Stimulated activated CD8-positive, alpha-beta memory T cell treated with anti-CD3 and anti-CD28 coated beads, Interleukin-7, amount 100 ng/mL, for 48 hours (primary cell): ENCODE results near the gene CUBN.

Experiments used
- DNase-seq, 2 donors: peaks; one replicate each; pipeline ENCODE4 v3.0.0-alpha.2; 2020; ENCODE audit warnings: low read depth in 1 of 2; ENCODE audit errors: extremely low read depth in 1 of 2

The CUBN gene

DNA sequence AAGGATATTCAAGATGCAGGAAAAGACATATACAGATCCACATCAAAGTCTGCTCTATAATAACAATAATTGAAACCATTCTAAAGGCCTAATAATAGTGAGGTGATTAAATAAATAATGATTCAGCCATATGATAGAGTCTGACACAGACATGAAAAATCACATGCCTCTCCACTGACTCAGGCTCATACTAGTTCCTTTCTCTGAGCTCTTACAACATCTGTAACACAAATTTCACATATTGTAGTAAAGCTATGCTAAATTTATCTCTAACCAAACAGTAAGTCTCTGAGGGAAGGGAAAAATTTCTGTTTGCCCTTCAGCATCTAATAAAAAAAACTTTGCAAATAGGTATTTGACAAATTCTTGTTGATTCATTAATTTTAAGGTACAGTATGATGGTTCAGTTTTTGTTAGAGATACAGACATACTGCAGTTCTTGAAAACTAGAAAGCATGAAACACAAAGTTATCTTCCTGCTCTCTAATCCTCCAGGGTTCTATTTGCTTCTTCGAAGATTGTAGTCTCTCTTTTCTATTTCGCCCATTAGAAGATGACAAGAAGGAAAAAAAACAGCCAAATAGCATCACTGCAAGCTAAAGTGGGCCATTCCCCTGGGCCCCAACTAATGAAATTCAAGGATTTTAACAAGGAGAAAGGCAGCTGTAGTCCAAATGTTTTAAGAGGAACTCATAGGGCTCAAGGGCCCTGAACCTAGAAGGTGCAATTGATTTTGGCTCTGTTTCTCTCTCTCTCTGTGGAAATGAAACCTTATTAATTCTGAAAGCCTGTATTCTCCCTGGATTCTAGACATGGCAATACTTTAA, 53.9 kb downstream of the CUBN start:
- DNase-seq = no peak

DNA sequence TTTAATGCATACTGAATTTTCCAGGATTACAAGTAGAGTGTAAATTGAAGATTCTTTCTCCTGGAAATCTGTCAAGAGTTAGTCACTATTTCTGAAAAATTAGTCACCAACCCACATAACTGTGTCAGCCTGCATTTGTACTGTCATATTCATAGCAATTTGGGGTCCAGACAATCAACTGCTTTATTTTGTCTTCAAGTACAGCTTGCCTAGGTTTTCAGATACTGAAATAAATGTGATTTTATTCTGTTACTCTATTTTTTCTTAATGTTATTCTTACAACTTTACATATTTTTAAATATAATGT, 55.1 kb downstream of the CUBN start:
- no peak for DNase-seq

DNA sequence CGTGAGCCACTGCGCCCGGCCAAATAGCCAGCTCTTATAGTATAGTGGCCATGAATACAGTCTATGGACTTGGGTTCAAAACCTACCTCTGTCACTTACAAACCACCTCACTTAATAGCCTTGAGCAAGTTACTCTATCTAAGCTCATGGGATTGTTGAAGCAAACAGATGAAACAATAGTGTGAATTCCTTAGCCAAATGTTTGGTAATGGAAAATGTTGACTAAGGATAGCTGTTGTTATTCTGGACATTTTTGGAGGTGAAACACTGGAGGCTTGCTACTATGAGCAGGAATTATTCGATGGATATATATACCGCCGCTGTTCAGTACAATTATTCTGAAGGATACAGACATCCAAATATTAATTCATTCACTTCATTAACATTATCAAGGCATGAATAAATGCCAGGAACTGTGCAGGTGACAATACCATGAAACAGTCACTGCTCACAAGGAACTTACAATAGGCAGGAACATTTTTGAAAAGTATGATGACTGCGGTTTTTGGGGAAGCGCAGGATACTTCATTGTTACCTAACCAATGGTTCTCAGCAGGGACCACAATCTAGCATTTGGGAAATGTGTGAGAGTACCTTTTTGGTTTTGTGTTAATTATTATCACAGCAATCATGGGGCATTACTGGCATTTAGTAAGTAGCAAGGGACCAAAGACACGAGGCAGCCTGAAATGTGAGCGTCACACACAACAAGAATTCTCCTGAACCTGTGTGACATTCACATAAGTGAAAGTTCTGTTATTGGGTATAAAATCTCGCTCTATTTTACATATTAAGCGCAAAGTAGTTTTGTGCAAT, 55.7 kb downstream of the CUBN start:
- no peak for DNase-seq

DNA sequence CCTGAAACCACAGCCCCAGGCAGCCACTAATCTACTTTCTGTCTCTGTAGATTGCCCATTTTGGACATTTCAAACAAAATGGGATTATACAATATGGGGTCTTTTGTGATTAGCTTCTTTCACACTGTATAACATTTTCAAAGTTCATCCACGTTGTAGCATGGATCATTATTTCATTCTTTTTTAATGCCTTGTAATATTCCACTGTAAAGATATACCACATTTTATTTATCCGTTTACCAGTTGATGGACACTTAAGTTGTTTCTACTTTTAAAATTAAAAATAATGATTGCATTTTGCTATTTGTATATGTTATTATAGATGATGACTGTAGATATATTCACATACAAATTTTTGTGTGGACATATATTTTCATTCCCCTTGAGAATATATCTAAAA, 60.7 kb downstream of the CUBN start:
- DNase-seq = no peak

DNA sequence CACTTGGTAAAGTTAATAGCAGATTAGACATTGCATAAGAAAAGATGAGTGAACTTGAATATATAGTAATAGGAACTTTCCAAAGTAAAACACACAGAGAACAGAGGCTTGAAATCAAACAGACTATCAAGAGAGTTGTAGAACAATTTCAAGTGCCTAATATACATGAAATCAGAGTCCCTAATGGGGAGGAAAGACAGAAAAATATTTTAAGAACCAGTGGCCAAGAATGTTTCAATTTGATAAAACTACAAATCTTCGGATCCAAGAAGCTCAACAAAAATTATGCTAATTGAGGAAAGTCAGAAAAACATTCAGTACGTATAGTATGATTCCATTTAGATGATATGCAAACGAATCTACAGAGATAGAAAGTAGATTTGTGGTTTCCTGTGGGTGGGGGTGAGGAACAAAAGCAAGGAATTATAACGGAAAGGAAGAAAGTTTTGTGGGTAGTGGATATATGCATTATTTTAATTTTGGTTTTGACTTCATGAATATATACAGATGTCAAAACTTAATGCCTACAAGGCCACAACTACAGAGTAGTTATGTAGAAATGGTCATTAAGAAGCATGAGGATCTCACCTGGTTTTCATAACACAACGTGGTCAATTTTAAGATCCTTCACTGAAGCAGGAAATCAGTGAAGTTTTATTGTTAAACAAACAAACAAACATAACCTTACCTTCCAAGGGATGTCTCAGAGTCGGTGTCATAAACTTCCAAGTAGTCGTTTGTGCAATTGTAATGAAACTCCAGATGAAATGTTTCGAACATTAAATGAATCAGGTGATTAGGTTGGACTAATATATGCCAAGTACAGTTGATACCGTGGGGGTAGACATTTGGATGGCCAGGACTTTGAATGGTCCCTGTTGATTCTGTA, 62.0 kb downstream of the CUBN start:
- no peak for DNase-seq

DNA sequence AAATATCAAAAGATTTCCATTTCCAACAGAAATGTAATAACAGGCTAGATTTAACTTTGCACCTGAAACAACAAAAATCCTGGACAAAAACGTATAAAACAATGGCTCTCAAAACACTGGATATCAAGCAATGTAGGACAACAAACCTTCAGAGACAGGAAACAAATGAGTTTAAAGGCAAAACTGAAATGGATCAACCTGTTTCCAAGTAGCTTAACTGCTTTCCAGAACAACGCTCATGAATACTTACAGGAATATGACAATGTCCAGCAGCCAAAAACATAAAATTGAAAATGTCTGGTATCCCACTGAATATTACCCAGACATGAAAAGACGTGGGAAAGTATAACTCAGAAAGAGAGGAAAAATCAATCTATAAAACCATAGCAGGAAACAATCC, 62.8 kb downstream of the CUBN start:
- no peak for DNase-seq

DNA sequence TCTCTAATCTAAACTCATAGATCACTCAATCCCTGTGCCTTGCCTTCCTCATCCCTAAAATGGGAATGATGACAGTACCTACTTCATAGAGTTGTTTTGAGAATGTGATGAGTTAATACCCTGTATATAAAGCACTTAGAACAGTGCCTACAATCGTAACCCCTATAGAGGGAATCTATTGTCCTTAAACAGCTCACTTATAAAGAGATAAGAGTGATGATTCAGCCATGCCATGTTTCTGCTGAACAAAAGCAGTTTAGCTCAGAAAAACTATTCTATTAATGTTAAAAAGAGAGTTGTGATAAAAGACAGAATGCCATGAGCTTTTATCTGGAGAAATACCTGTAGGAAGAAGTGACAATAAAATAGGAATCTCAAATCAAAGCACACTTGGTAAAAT, 63.6 kb downstream of the CUBN start:
- DNase-seq = no peak

DNA sequence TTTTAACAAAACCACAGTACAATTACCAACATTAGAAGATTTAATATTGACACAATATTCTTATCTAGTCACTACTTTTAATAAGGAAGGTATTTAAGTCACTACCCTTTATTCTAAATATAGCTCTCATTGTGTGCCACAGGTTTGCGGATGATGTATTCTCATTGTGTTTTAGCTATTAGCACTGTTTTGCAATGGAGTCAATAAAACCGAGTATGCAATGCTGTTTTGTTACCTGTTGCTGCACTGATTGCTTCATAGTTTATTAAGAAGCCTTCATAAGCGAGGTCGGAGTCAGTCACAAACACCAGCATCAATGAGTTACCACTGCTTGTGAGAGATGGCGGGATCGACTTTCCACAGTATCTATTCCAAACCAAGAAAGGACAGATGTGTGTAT, 64.3 kb downstream of the CUBN start:
- no peak for DNase-seq

DNA sequence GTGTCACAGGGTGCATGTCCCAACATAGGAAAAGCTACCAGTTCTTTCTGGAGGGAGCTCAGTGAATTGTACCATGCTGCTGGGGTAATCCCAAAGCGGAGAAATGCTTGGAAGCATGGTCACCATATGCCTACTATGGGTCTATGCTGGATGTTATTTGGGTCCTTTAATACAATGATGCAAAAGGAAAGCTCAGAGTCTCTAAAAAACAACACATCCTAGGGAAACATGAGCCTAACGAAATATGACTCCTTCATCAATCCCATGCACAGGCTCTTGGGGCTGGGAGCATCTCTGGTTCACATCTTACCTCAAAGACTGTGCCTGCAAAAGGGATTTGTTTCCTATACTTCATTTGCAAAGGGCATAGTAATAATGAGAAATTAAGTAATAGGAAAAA, 65.2 kb downstream of the CUBN start:
- DNase-seq = no peak

DNA sequence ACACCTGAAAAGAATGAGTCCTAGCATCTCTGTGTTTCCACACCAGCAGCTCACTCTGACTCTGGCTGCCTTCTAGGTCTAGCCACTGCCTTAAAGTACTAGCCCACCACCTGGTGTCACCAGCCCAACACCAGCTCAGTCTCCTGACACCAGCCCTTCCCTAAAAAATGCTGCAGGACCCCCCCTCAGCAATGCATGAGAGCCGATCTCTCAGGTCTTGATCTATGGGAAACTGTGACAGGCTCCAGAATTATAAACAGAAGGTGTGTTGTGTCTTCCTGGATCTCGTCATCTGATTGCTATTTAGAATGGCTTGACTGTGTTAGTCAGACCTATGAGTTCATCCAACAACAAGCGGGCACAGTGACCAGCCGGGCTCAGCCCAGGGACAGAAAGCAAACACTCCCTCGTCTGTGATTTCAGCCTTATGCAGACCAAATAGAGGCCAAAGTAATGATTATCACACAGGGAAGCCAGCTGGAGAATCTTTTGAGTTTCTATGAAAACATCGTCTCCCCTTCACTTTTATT, 66.6 kb downstream of the CUBN start:
- no peak for DNase-seq

DNA sequence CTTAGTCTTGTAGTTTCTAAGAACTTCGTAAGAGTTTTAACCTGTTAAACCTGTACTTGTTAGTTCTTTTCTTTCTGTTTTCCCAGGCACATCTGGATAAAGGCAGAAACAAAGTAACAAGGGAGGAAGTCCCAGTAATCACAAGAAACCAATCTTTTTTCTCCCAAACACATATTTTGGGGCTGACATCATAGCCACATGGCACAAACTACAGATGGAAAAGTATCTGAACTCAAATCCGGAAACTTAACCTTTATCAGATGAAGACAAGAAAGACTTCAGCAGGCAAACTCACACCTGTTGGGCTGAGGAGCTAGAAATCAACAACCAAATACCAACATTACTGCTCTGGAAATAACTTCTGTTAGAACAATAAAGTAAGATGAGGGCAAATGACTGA, 67.1 kb downstream of the CUBN start:
- DNase-seq = no peak

DNA sequence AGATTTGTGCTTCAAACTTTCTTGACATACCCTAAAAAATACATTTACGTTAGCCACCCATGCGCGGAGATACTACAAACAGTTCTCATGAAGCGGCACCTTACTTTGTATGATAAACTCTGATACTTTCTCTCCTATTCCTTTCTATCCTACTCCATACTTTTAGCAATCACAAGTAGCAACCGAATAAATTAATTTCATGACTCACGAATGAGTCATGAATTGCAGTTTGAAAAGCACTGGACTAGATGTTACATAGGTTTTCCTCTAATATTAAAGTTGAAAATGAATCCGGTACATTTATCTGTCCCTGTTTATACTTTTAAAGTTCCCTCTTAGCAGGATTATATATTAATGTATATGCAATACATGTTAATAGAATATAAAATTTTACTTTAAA, 67.6 kb downstream of the CUBN start:
- DNase-seq = no peak

DNA sequence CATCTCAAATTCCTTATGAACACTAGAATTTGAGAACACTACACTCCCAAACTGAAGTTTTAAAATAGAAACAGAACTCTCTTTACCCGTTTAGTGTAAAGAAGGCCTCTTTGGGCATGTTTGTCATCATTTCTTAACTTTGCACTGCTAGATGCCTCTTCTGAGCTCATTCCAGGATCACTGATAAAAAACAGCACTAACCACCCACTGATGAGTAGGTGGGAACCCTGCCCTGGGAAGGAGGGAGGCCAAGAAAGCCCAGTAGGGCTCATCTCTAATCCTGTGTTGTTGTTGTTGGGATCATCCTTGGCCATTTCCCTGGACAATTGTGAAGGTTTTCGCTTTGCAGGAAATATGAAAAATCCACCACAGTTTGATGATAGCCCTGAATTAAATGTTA, 68.2 kb downstream of the CUBN start:
- no peak for DNase-seq

DNA sequence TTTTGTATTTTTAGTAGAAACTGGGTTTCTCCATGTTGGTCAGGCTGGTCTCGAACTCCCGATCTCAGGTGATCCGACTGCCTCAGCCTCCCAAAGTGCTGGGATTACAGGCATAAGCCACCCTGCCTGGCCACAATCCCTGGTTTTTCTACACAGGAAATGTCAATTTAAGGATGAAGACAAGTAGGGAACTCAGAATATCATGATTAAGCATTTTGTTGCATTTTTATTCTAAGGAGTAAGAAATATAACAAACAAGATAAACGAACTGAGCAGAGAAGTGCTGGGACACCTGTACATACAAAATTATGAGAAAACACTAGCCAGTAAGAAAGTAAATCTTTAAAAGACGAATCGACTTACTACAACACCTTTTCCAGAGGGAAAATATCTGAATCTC, 69.3 kb downstream of the CUBN start:
- no peak for DNase-seq

DNA sequence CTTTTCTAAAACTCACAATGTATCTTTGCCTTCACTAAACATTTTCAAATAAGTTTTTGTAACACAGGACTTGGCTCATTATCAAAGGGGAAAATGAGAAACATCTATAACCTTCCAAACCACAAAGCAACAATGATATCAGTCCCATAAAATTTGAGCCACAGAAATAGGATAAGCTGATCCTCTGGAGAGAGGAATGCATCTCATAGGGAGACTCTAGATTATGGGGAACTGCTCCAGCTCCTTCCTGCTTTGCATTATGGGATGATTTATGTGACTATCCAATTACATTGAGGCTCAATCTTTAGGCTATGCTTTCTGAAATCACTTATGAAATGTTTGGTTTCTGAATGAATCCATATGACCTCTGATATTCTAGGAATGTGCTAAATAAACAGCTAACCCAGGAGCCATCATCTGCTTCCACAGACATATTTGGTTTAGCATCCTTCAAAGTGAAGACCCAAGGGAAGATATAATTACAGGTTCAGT, 70.4 kb downstream of the CUBN start:
- DNase-seq = no peak

DNA sequence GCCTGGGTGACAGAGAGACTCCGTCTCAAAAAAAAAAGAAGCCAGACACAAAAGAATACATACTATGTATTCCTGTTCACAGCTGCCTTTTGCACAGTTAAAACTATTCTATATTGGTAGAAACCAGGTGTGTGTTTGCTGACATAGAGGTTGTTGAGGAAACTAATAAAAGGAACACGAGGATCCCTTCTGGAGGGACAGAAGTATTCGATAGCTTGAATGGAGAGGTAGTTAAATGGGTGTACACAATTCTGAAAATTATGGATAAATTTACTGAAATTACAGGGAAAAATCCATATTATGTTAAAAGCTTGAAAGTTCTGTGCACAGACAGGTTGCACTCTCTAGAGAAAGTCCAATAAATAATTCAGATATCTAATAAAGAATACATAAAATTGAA, 71.5 kb downstream of the CUBN start:
- no peak for DNase-seq

DNA sequence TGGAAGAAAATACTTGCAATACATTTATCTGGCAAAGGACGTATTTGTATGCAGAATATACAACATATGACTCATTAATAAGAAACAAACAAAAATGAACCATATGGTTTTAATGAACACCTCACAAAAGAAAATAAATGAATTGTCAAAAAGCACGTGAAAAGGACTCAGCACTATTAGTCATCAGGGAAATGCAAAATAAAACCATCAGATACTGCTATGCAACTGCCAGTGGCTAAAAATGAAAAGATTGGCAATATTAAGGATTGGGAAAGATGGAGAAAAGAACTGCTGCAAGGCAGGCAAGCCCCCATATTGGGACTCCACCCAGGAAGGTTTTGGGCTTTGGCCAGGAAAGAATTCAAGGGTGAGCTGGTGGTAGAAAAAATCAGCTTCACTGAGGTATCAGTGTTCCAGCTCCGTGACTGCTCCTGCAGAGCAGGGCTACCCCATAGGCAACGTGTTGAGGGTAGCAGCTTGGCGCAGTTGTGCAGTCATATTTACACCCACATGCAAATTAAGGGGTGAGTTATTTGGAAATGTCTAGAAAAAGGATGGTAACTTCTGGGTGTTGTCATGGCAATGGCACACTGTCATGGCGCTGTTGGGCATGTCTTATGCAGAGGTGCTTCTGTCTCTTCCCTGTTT, 72.7 kb downstream of the CUBN start:
- no peak for DNase-seq

DNA sequence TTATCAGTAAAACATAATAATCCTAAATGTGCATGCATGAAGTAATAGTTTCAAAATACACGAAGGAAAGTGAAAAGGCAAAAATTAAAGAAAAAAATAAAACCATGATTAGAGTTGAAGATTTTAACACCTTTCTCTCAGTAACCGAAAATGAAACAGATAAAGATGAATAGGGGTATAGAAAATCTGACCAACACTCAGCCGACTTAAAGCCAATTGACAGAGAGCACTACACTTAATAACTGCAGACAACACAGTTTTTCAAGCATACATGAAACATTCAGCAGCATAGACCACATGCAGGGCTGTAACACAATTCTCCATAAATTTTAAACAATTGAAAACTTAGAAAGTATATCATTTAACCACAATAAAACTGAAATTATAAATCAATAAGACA, 76.1 kb downstream of the CUBN start:
- no peak for DNase-seq

DNA sequence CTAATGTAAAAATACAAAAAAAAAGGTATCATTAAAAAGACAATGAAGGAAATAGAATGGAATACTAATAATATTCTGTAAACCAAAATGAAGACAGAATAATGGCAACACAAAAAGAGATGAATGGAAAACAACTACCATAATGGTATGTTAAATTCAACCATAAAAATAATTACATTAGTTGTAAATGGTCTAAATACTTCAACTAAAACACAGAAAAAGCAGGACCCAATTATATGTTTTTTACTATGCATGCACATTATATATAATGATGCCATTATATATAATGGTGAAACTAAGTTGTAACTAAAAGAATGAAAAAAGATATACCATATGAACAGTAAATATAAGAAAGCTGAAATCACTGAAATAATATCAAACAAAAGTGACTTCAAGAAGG, 76.5 kb downstream of the CUBN start:
- no peak for DNase-seq

DNA sequence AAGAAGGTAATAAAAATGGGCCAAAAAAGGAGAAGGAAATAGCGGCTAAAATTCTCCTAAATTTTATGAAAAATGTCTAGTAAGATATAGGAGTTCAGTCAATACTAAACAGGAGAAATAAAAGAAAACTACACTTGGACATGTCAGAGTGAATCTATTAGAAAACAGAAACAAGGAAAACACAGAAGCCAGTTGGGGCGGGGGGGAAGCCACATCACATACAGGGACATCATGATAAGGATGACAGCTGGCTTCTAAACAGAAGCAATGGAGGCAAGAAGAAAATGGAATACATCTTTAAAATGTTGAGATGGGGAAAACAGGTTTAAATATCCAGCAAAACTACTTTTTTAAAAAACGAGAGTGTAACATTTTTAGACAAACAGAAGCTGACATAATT, 77.8 kb downstream of the CUBN start:
- no peak for DNase-seq

DNA sequence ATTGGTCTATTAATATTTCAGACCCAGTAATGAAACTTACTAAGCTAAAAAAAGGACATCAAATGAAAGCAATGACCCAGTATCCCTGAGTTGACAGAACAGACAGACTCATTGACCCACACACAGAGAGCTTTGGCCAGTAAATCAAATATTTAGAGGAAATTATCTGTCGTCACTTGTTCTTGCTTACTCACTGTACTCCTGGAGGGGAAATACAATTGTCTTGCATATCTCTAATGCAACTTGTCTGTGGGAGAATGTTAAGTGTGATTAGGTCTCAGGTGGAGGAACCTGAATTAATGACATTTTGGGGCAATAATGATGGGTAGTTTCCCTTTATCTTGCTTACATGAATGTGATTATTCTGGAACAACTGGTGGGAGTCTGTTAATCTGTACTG, 80.4 kb downstream of the CUBN start:
- DNase-seq = no peak
